HepG2 (cell line): ENCODE measurements around the gene EPHA1.

Experiments used
- CHD4 ChIP-seq: fragments of 200-600 bp; sonication (generic); IDR thresholded peaks from 2 replicates; pipeline ENCODE4 v1.7.0; 2017; ENCODE audit warnings: mild to moderate bottlenecking, low read length, borderline replicate concordance
- ETV6 ChIP-seq: sonication (generic); formaldehyde crosslinking; conservative IDR thresholded peaks from 2 replicates; pipeline ENCODE4 v1.4.0; 2020; ENCODE audit warnings: missing genetic modification reagents
- FOXM1 ChIP-seq: sonication (generic); formaldehyde crosslinking; IDR thresholded peaks from 2 replicates; pipeline ENCODE4 v1.5.0; 2020; ENCODE audit warnings: missing genetic modification reagents
- POLR2A ChIP-seq, 2 experiments: IDR thresholded peaks; 2 replicates each; pipeline ENCODE4 v1.6.1; 2011; ENCODE audit warnings: low read depth in 2 of 2, low read length in 2 of 2, mild to moderate bottlenecking in 1 of 2, moderate library complexity in 1 of 2; ENCODE audit not compliant: insufficient read depth in 1 of 2
- POLR2AphosphoS5 ChIP-seq: IDR thresholded peaks from 2 replicates; pipeline ENCODE4 v1.6.1; 2012; ENCODE audit warnings: low read depth, low read length
- SOX6 ChIP-seq, 2 experiments: fragments of 450-650 bp in 1 of 2; sonication (generic) in 1 of 2; formaldehyde crosslinking in 1 of 2; IDR thresholded peaks; 2 replicates each; pipeline versions ENCODE4 v1.4.0 to v1.6.1; 2017 to 2020; ENCODE audit warnings: antibody characterized with exemption in 1 of 2, mild to moderate bottlenecking in 1 of 2, missing genetic modification reagents in 1 of 2
- ZNF138 ChIP-seq: sonication (generic); formaldehyde crosslinking; IDR thresholded peaks from 2 replicates; pipeline ENCODE4 v1.5.0; 2020; ENCODE audit warnings: mild to moderate bottlenecking, low read depth, missing genetic modification reagents
- ZNF547 ChIP-seq: sonication (generic); formaldehyde crosslinking; IDR thresholded peaks from 2 replicates; pipeline ENCODE4 v1.5.1; 2020; ENCODE audit warnings: mild to moderate bottlenecking, missing genetic modification reagents
- ZNF580 ChIP-seq: IDR thresholded peaks from 2 replicates; pipeline ENCODE4 v1.6.1; 2016; ENCODE audit warnings: low read depth, borderline replicate concordance
- ZNF770 ChIP-seq: sonication (generic); formaldehyde crosslinking; IDR thresholded peaks from 2 replicates; pipeline ENCODE4 v1.5.0; 2020; ENCODE audit warnings: mild to moderate bottlenecking, missing genetic modification reagents
- ZSCAN29 ChIP-seq: sonication (generic); formaldehyde crosslinking; conservative IDR thresholded peaks from 2 replicates; pipeline ENCODE4 v1.4.0; 2020; ENCODE audit warnings: mild to moderate bottlenecking, missing genetic modification reagents
- TF ChIP-seq, protein P1 (sequence below): sonication (generic); formaldehyde crosslinking; IDR thresholded peaks from 2 replicates; pipeline ENCODE4 v1.5.0; 2020; ENCODE audit warnings: mild to moderate bottlenecking, missing genetic modification reagents, moderate library complexity
- TF ChIP-seq, protein P2 (sequence below): sonication (generic); formaldehyde crosslinking; IDR thresholded peaks from 2 replicates; pipeline ENCODE4 v1.4.0; 2020; ENCODE audit warnings: missing genetic modification reagents

GRCh38 chr7:143418681-143419458 is 10.2 kb upstream of the EPHA1 start:
- TF ChIP-seq ETV6: no peak
- TF ChIP-seq POLR2AphosphoS5: no peak
- no peak for TF ChIP-seq ZSCAN29 (CRISPR knock-in tag)
- TF ChIP-seq FOXM1: no peak
- no peak for TF ChIP-seq CHD4
- no peak for TF ChIP-seq SOX6 (IDR thresholded peaks at IDR 0.05)
- no peak for TF ChIP-seq SOX6 (CRISPR knock-in tag; IDR thresholded peaks at IDR 0.05)
- no peak for TF ChIP-seq ZNF770 (CRISPR knock-in tag)
- TF ChIP-seq, protein P1, sequence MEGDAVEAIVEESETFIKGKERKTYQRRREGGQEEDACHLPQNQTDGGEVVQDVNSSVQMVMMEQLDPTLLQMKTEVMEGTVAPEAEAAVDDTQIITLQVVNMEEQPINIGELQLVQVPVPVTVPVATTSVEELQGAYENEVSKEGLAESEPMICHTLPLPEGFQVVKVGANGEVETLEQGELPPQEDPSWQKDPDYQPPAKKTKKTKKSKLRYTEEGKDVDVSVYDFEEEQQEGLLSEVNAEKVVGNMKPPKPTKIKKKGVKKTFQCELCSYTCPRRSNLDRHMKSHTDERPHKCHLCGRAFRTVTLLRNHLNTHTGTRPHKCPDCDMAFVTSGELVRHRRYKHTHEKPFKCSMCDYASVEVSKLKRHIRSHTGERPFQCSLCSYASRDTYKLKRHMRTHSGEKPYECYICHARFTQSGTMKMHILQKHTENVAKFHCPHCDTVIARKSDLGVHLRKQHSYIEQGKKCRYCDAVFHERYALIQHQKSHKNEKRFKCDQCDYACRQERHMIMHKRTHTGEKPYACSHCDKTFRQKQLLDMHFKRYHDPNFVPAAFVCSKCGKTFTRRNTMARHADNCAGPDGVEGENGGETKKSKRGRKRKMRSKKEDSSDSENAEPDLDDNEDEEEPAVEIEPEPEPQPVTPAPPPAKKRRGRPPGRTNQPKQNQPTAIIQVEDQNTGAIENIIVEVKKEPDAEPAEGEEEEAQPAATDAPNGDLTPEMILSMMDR (CRISPR knock-in tag): no peak
- no peak for TF ChIP-seq ZNF580 (CRISPR knock-in tag)
- no peak for TF ChIP-seq ZNF547 (CRISPR knock-in tag)
- TF ChIP-seq POLR2A (IDR thresholded peaks at IDR 0.05; ENCODE audit: insufficient read depth in 1 of 2, low read depth in 2 of 2, low read length in 2 of 2): no peak
- TF ChIP-seq, protein P2, sequence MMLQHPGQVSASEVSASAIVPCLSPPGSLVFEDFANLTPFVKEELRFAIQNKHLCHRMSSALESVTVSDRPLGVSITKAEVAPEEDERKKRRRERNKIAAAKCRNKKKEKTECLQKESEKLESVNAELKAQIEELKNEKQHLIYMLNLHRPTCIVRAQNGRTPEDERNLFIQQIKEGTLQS (CRISPR knock-in tag): no peak
- TF ChIP-seq ZNF138 (CRISPR knock-in tag): no peak
